Stimulated activated naive B cell treated with anti-CD40 and anti-IgM and Interleukin-4, amounts not matched to agents 10 μg/mL and 1 μg/mL and 100 μg/mL, for 72 hours (primary cell): Measurements from ENCODE around the gene MAN1A2.
A peak's percentile ranks its signal among the peaks of the same experiment; 100 is the strongest.

Source experiments
- ATAC-seq, 2 donors: fragments of 150-1000 bp; cut with Tn5 transposase; replicated peaks; 2 replicates each; pipeline ENCODE4 v1.10.0; 2021; ENCODE audit warnings: moderate library complexity in 1 of 2
- DNase-seq: peaks from one replicate; pipeline ENCODE4 v3.0.0; 2021
- H3K27ac Mint-ChIP-seq: one replicate; pipeline ENCODE4 v1.8.0; 2022; ENCODE audit warnings: mild to moderate bottlenecking, mixed read lengths
- H3K27me3 Mint-ChIP-seq, 2 donors: one replicate each; pipeline ENCODE4 v1.8.0; 2022; ENCODE audit warnings: mixed read lengths in 2 of 2
- H3K36me3 Mint-ChIP-seq, 2 donors: one replicate each; pipeline ENCODE4 v1.8.0; 2022; ENCODE audit warnings: mixed read lengths in 2 of 2, mild to moderate bottlenecking in 1 of 2
- H3K4me1 Mint-ChIP-seq, 2 donors: one replicate each; pipeline ENCODE4 v1.8.0; 2022; ENCODE audit warnings: mixed read lengths in 2 of 2, mild to moderate bottlenecking in 1 of 2
- H3K4me3 Mint-ChIP-seq, 2 donors: one replicate each; pipeline ENCODE4 v1.8.0; 2022; ENCODE audit warnings: mild to moderate bottlenecking in 2 of 2, mixed read lengths in 2 of 2, moderate library complexity in 1 of 2
- H3K9me3 Mint-ChIP-seq, 2 donors: one replicate each; pipeline ENCODE4 v1.8.0; 2022; ENCODE audit warnings: mixed read lengths in 2 of 2, mild to moderate bottlenecking in 1 of 2

Gene MAN1A2

DNA sequence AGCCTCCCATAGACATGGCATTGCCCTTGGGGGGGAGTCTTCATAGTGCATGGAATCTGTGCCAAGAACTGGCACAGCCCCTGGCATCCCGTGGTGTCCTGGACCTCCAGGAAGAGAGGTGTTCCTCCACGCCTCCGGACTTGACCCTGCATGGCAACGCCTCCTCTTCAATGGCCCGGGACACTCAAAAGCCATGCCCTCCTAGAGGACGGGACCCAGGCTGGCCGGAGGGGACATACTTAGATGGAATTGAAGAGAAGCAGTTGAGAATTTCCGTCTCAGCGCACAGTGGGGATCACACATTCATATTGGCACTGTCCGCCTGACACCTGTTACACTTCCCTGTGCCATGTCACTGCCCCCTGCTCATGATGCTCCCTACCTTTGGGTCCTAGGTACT lies 200.2 kb downstream of the MAN1A2 start:
- no peak for DNase-seq
- Mint-ChIP-seq H3K27me3 (peaks cover 0 to 7% of the 10 kb centered on the region in 2 donors), H3K27ac (no peak overlapping the region), H3K9me3 (no peaks in the 10 kb centered on the region), H3K4me3 (no peak overlapping the region), H3K36me3 (no peaks in the 10 kb centered on the region), H3K4me1 (peaks cover 17 to 23% of the 10 kb centered on the region in 2 donors)
- ATAC-seq, result no peak

DNA sequence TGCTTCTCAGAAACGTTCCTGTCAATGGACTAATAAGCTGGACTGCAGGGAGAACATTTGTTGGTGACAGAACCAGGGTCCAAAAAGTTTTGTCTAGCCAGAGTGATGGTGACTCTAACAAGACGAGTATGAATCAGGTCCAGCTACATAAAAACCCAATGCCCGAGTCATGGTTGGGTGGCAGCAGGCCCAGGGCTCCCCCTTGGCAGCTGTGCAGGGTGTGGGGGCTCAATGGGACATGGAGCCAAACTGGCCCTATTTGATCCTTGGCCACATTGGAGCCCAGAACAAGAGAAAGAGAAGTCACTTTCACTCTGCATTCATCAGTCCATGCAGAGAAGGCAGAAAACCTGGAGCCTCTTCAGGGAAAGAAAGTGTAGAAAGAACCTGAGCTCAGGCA lies 200.7 kb downstream of the MAN1A2 start:
- ATAC-seq (no peak), DNase-seq (no peak)
- Mint-ChIP-seq H3K4me1 (peaks cover 20 to 28% of the 10 kb centered on the region in 2 donors), H3K27me3 (peaks cover 0 to 7% of the 10 kb centered on the region in 2 donors), H3K36me3 (no peaks in the 10 kb centered on the region), H3K9me3 (no peaks in the 10 kb centered on the region), H3K4me3 (no peak overlapping the region), H3K27ac (no peak overlapping the region)

DNA sequence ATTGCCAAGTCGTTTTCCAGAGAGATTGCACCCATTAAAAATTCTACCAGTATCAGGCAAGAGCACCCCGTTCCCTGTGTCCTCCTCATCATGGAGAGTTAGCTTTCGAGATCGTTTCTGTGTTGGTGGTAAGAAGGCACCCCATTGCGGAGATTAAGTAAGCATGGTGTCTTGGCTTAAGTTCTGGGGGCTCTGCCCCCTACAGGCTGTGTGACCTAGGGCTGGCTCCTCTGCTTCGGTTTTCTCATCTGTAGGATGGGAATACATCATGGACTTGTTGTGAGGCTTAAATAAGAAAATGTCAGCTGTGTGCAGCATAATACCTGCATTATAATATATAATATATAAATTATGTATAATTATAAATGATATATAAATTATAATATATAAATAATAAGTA lies 201.8 kb downstream of the MAN1A2 start:
- peaks cover 18 to 33% of the 10 kb centered on the region in 2 donors for H3K4me1 Mint-ChIP-seq
- no peaks in the 10 kb centered on the region for H3K36me3 Mint-ChIP-seq
- H3K27me3 Mint-ChIP-seq, result peaks cover 0 to 4% of the 10 kb centered on the region in 2 donors
- H3K27ac Mint-ChIP-seq, result no peak overlapping the region
- ATAC-seq (no peak), DNase-seq (no peak)
- no peak overlapping the region for H3K4me3 Mint-ChIP-seq
- H3K9me3 Mint-ChIP-seq, result no peaks in the 10 kb centered on the region

DNA sequence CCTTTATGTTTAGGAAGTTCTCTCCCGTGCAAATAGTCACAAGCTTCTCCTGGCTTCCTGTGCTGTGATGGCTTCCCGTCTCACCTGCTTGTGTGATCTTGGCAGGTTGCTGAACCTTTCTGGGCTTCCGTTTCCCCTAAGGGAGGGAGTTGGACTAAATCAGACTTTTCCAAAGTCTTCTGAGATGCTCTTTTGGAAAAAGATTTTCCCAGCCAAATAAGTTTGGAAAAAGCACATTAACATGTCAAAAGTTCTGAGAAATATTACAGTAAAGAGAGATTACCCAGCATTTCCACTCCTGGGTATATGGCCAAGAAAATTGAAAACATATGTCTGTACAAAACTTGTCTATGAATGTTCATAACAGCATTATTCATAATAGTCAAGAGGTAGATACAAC lies 202.6 kb downstream of the MAN1A2 start:
- DNase-seq, result no peak
- Mint-ChIP-seq H3K4me3 (no peak overlapping the region), H3K36me3 (no peaks in the 10 kb centered on the region), H3K4me1 (peaks cover 15 to 28% of the 10 kb centered on the region in 2 donors), H3K27me3 (peaks cover 0 to under 1% of the 10 kb centered on the region in 2 donors), H3K27ac (no peak overlapping the region), H3K9me3 (no peaks in the 10 kb centered on the region)
- ATAC-seq, result no peak

DNA sequence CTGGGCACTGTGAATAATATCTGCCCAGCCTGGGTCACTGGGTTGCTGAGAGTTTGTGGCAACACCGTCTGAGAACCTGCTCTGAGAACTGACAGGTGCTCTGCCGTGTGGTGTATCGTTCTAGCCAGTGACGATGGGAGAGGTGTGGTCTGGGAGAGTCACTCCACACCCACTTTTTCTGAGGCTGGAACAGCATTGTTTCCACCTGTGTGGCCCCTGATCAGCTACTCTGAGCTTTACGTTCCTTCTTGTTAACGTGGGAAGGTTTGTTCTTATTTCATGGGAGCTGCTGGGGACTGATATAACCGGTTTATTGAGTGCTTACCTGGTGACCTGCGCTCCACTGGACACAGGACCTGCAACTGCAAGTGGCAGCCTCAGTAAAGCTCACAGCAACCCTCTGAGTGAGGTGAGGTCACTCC lies 203.8 kb downstream of the MAN1A2 start:
- ATAC-seq (no peak), DNase-seq (no peak)
- H3K4me1 Mint-ChIP-seq, result peaks cover 15 to 22% of the 10 kb centered on the region in 2 donors
- no peaks in the 10 kb centered on the region for H3K36me3 Mint-ChIP-seq
- H3K27me3 Mint-ChIP-seq, result no peaks in the 10 kb centered on the region
- H3K27ac Mint-ChIP-seq, result peak overlapping the region; percentile 5
- H3K9me3 Mint-ChIP-seq, result no peaks in the 10 kb centered on the region
- H3K4me3 Mint-ChIP-seq, result no peak overlapping the region

DNA sequence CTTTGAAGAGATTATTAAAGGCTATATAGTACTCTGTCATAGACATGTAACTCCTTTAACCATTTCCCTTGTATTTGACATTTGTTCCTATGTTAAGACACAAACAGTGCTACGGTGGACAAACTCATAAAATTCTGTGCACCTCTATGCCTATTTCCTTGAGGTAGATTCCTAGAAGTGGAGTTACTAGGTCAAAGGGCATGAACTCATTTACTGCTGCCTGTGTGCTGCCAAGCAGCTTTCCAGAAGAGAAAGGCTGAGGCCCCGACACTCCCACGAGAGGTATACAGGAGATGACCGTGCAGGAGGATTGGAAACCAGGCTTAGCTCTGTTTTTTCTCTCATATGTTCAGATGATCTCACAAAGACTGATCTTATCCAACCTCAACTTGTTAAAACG lies 204.2 kb downstream of the MAN1A2 start:
- Mint-ChIP-seq H3K27ac (no peak overlapping the region), H3K9me3 (no peaks in the 10 kb centered on the region), H3K27me3 (no peaks in the 10 kb centered on the region), H3K4me1 (peaks cover 15 to 22% of the 10 kb centered on the region in 2 donors), H3K4me3 (no peak overlapping the region), H3K36me3 (no peaks in the 10 kb centered on the region)
- DNase-seq, result no peak
- ATAC-seq, result no peak

DNA sequence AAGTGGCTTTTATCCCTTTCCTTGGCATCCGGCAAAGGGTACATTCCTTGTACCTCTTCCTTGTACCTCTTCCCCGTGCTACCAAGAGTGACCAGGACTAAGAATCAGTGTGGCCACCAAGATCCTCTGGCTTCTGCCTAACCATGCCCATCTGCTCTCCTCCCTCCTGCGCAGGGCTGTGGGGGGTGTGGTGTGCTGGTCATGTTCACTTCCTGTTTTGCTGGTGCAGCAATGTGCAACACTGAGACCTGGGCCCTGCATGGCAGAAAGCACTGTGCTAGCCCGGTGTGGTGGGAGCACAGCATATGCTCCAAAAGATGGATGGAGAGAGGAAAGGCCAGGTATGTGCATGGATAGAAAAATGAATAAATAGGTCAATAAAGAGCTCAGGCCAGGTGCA lies 205.3 kb downstream of the MAN1A2 start:
- ATAC-seq (peak; percentile 98 to 99), DNase-seq (peak; percentile 38)
- Mint-ChIP-seq H3K4me3 (peak overlapping the region in 1 of 2 donors; percentile 5), H3K27me3 (no peaks in the 10 kb centered on the region), H3K9me3 (no peaks in the 10 kb centered on the region), H3K27ac (peak overlapping the region; percentile 7), H3K36me3 (no peaks in the 10 kb centered on the region), H3K4me1 (peaks cover 15 to 22% of the 10 kb centered on the region in 2 donors)

DNA sequence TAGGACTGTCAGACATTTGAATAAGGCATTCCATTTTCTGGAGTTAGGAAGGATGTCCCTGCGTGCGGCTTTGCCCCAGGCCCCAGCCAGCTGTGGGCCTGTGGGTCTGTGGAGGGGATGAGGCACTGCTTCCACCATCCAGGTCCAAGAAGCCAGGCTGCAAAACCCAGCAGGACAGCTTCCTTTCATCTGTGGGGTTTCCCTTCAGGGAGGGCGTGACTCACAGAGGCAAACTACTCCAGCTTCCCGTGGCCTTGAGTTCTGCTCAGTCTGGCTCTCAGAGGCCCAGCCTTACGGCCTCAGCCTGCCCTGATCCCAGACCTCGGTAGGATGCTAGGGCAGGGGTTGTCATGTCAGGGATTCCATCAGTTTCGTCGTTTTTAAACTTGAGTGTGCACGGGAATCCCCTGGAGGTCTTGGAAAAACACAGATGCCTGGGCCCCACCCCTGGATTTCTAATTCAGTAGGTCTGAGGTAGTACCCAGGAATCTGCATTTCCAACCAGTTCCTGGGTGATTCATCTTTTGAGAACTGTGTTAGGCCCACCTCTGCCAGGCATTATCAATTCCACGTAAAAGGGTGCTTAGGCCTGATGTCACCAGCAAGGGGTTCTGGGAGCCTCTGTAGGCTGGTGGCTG lies 206.3 kb downstream of the MAN1A2 start:
- H3K36me3 Mint-ChIP-seq, result no peaks in the 10 kb centered on the region
- H3K4me1 Mint-ChIP-seq, result peaks cover 15 to 22% of the 10 kb centered on the region in 2 donors
- H3K27ac Mint-ChIP-seq, result no peak overlapping the region
- no peaks in the 10 kb centered on the region for H3K9me3 Mint-ChIP-seq
- no peak for ATAC-seq
- no peak for DNase-seq
- H3K4me3 Mint-ChIP-seq, result no peak overlapping the region
- H3K27me3 Mint-ChIP-seq, result no peaks in the 10 kb centered on the region

DNA sequence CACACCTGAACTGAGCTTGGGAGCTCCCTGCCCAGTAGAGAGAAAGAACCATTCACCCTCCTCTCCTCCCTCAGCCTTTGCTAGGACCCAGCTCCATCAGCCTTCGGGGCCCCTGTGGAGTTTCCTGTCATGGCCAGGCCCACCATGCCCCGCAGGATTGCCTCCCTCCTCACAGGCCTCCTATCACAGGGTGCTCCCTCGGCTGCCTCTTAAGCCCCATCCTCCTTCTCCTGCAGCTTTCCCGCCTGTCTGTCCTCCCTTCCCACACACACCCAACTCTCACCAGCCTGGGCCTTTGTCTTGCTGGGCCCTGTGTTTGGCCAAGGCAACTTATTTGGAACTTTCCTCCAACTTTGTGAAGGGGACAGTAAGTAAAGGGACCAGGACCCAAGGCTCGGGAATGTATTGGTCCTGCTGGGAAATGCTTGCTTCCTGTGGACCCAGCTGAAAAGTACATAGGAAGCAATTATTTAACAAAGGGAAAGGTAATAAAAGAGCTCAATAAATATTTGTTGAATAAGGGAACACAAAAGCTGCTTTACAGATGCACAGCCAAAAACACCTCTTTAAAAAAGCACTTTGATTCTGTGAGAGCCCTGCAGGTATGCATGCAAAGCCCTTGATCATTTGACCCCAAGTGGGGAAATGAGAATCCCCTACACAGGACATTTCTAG lies 207.0 kb downstream of the MAN1A2 start:
- no peak for ATAC-seq
- Mint-ChIP-seq H3K36me3 (no peaks in the 10 kb centered on the region), H3K27me3 (no peaks in the 10 kb centered on the region), H3K27ac (no peak overlapping the region), H3K4me1 (peaks cover 15 to 22% of the 10 kb centered on the region in 2 donors), H3K9me3 (no peaks in the 10 kb centered on the region), H3K4me3 (no peak overlapping the region)
- DNase-seq, result no peak

DNA sequence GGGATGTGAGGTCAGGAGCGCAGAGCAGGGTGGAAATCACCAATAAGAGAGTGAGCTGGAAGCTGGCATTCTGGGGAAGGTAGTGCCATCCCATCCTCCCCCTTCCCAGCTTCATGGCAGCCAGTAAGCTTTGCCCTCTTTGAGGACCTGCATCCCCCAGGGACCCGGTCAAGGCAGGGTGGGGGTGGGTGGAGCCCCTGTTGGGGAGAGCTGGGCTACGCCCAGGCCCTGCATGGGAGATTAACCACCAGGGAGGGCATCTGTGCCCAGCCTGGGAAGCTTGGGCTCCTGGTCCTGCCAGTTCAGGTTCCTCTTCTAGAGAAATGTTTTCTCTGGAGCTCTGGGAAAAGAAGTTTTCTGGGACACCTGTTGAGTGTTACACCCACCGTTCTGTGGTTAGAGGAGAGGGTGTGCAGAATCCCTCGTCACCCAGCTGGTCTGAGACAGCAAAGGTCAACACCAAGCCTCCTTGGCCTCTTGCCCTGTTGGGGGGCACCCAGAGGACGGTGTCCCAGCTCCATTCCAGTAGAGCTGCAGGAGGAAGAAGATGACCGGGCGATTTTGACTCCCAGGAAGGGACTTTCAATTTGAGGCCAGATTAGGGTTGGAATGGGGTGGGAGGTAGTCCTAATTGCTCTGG lies 208.5 kb downstream of the MAN1A2 start:
- Mint-ChIP-seq H3K36me3 (no peaks in the 10 kb centered on the region), H3K27ac (no peak overlapping the region), H3K4me1 (peaks cover 15 to 22% of the 10 kb centered on the region in 2 donors), H3K4me3 (no peak overlapping the region), H3K27me3 (no peaks in the 10 kb centered on the region), H3K9me3 (no peaks in the 10 kb centered on the region)
- no peak for ATAC-seq
- DNase-seq, result no peak

DNA sequence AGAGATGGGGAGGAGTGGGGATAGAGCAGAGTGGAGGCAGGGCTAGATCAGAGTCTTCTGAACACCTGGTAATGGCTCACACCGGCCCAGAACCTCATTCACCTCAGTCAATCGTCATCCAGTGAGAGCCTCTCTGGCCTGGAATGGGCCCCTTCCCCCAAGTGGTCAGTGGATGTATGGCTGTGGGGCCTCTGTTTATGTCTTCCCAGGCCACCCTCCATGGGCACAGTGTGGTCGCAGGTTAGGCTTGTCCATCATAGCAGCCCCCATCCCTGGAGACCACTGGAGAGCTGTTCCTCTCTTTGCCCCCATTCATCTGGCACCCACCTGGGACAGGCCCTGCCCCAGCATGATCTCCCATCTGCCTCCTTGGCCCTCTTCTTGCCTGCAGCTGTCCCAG lies 209.0 kb downstream of the MAN1A2 start:
- Mint-ChIP-seq H3K27ac (no peak overlapping the region), H3K9me3 (no peaks in the 10 kb centered on the region), H3K27me3 (no peaks in the 10 kb centered on the region), H3K4me1 (peaks cover 15 to 22% of the 10 kb centered on the region in 2 donors), H3K4me3 (no peak overlapping the region), H3K36me3 (no peaks in the 10 kb centered on the region)
- ATAC-seq (no peak), DNase-seq (no peak)

DNA sequence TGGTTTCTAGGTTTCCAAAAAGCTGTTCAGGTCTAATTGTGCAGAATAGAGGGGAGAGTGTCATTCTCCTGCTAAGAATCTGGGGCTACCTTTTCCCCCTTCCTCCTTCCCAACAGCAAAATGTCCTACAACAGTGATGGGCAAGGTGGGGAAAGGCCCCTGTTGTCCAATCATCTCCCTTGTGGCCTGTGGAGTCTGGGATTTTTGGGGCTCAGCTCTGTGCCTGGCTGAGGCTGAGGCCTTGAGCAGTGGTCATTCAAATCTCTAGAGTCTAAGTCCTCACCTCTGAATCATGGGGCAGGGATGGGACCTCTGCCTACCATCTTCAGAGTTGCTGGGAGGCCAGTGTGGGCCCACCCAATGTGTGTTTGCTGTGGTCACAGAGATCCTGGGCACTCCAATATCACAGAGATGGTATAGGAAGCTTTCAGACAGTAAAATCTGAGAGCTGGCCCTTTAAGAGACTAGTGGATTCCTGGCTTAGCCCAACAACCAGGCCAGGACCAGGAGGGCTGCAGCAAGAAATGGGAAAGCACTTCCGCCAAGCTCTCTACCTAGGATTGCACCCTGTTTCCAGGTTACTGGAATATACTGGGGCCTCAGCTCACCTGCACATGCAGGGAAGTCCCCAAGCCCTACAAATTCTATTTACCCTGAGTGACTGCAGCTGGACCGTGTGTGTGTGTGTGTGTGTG lies 210.1 kb downstream of the MAN1A2 start:
- Mint-ChIP-seq H3K4me3 (no peak overlapping the region), H3K4me1 (peaks cover 13 to 14% of the 10 kb centered on the region in 2 donors), H3K27me3 (no peaks in the 10 kb centered on the region), H3K27ac (no peak overlapping the region), H3K9me3 (no peaks in the 10 kb centered on the region), H3K36me3 (no peaks in the 10 kb centered on the region)
- ATAC-seq (no peak), DNase-seq (no peak)

DNA sequence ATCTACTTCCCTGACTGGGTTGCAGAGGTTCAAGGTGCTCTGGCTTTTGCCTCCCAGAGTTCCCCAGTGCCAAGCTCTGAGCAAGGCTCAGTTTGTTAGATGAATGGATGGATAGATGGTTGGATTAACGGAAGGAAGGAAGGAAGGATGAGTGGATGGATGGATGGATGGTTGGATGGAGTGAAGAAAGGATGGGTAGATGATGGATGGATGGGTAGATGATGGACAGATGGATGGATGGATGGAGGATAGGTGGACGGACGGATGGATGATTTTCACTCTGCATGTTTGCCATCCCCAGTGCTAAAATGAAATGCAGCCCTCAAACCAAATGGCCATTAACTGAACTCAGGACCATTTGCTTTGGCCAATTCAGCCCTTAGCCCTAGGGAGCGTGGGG lies 211.2 kb downstream of the MAN1A2 start:
- no peaks in the 10 kb centered on the region for H3K36me3 Mint-ChIP-seq
- H3K27ac Mint-ChIP-seq, result no peak overlapping the region
- peaks cover 2% of the 10 kb centered on the region in 2 donors for H3K9me3 Mint-ChIP-seq
- ATAC-seq (no peak), DNase-seq (no peak)
- peaks cover 4 to 5% of the 10 kb centered on the region in 2 donors for H3K4me1 Mint-ChIP-seq
- no peak overlapping the region for H3K4me3 Mint-ChIP-seq
- H3K27me3 Mint-ChIP-seq, result no peaks in the 10 kb centered on the region
